Stimulated activated CD4-positive, alpha-beta T cell treated with anti-CD3 and anti-CD28 coated beads, Interleukin-1b, Interleukin-23, amount 100 ng/mL, for 1 hour (primary cell): ENCODE measurements around the gene NCKAP5.

Experiments
- DNase-seq, 2 donors: peaks; one replicate each; pipeline ENCODE4 v3.0.0-alpha.2; 2020; ENCODE audit warnings: low read depth in 2 of 2

NCKAP5 gene

DNA sequence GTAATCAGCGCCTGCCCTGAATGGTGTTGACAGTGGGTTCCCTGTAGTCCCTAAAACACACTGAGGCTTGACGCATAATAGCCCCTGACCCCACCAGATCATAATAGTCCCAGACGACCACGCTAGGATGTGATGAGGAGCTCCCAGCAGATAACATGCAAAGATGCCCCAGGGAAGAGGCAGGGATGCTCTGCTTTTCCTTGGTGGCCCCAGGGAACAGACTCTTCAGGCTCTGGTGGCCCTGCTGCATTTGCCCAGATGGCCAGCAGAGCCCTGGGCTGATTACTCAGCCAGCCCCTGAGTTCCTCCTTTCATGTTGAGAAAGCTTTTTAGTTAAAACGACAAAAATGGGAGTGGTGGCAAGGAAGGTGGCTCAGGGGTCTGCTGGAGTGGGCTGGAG lies 5.9 kb upstream of the NCKAP5 start:
- DNase-seq, result no peak

DNA sequence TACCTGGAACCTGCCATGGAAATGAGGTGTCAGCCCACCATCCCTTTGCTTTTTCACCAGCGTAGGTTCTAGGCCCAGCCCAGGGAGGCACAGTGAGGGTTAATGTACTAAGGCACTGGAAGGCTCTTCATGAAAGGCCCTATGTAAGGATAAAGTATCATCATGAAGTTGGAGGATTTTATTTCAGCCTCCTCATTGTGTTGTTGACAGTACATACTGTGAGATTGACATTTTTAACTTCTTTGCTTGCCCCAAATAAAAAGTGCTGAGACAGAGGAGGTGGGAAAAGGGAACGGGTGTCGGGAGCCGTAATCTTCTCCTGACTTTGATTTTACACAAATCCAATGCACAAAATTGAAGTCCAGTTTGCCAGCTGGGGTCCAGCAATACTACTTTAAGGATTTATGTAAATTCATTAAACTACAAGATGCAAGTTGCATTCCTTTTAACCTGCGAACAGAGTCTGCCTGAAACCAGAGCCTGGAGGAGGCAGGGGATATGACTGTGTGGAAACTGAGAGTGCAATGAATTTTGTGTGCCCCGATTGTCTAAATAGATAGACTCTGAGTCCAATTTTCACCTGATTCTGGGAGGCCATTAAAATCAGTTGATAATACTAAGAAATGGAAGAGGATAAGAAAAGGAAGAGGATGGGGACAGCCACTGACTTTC lies 5.4 kb upstream of the NCKAP5 start:
- no peak for DNase-seq

DNA sequence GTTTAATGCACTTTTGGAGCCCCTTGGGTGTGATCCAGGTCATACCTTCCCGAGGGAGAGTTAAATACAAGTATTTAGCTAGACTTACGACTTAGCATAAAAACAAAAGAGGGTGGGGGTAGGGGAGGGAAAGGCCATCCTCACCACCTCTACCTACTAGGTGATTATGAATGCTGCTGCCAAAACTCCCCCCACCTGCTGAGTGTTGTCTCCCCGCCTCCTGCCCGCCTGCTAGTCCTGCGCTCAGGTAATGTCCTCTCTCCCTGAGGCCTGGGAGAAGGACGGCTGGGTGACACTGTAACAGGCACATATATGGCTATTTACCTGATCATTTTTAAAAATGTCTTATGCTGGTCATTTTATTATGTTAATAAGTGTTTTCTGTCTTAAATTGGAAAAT lies 3.0 kb upstream of the NCKAP5 start:
- no peak for DNase-seq

DNA sequence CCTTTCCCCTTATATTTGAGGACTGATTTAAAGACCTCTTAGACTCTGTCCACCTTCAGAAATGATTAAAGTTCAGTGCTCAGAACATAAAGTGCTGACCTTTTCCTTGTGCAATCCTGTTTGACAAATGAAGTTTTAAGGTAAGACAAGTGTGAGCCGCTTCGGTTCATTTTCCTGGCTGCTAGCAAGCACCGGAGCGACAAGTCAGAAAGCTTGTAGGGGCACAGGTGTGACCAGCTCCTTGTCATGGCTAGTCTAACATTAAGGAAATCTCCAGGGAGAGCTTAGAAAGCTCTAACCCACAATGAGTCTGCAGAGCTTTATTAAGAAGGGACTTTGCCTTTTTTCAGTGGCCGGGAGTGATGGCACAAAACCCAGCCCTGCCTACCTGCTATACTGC lies 2.3 kb upstream of the NCKAP5 start:
- no peak for DNase-seq

DNA sequence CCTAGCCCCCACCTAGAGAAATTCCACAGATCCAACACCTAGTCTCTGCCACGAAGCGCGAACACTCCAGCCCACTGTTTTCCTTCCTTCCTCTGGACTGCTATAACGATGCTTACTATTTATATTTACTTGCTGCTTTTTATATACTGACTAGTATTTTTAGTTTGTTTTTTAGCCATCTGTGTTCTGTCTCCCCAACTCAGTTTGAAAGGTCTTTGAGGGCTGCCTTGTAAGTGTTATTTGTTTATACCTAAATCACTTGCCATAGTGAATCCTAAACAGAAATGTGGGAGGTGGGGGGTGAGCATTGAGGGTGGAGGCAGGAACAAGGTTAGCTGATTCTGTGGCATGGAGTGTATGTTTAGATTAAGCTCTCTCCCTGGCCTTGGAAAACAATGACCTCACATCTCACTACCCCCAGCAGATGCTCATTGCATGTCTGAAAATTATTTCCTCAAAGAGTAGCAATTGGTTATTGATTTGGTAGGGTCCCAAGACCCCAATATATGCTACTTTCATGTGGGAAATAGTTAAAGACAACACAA lies 1.1 kb upstream of the NCKAP5 start:
- DNase-seq, result no peak

DNA sequence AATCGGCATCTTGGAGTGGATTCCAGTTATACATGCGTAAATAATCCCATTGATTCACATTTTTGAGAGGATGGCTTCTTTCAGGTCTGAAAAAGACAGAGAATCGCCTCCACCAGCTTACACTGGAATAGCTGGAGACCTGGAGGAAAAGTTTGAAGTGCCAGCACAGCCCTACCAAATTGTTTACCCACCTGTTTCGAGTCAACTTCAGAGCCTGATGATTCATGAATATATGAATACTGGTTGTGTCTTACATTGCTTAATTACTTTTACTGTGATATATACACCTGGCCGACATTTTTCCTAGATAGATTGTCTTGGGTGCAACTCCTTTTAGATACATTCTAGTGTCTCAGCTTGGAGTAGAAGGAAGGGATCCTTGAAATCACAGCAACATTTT lies 335 bp upstream of the NCKAP5 start:
- DNase-seq, result no peak

DNA sequence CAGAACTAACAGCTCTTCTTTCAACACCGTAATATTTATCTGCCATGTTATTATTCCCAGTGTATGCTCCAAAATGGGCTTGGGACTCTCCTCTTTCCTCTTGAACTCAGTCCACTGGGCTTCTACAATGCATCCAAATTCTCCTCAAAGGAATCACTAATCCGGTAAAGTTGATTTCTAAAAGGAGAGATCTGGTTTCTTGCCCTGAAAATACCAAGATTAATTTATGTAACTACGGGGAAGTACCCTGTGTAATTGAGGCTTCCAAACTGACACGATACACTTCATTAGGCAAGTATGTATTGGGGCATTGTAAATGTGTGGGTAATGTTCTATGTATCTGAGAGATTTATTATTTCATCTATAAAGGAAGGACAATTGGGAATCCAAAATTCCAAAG lies 5.7 kb downstream of the NCKAP5 start:
- no peak for DNase-seq

DNA sequence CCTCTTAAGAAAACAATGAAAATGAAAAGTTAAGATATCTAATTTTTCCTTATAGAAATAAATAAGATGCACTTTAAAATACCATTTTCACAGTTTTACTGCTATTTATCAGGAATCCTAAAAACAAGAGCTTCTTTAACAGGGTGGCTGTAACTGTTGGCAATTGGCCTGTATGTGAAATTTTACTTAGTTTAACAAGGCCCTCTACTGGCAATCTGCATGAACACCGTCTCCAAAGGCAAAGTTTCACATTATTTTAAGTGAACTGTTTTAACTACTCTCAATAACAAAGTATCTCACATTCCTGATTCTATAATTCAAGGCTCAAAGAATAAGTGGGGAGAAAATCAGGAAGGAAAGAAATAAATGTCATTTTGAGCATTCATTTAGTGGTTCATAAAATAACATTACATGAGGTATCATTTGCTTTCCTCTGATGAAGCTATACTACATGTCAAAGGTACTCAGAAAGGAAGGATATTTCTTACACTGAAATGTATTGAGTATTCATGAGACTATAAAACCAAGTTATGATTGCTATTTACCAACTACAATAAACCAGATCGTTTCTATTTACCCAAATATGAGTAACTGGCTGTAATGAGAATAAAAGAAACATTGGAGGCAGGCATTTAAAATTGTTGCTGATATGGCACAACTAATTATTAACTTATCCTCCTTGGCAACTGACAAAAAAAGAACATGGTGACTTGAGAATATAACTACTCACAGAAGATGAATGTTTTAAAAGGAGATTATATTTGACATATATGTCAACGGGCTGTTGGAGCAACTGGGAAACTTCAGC lies 7.0 kb downstream of the NCKAP5 start:
- no peak for DNase-seq

DNA sequence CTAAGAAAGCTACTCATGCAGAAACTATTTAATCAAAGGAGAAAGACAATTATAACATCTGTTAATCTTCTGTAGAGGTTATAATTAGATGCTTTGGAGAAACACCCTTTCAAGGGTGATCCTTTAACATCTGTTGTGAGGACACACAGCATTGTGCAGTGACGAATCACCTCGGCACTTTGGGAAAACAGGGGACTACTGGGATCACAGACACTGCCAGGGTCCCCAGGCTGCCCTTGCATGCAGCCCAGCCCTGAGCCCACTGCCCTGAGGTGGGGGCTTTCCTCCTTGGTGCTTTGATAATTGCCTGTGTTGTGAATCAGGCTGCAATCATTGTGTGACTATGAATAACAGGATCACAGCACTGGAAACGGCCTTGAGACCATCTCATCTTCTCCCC lies 10.6 kb downstream of the NCKAP5 start:
- no peak for DNase-seq

DNA sequence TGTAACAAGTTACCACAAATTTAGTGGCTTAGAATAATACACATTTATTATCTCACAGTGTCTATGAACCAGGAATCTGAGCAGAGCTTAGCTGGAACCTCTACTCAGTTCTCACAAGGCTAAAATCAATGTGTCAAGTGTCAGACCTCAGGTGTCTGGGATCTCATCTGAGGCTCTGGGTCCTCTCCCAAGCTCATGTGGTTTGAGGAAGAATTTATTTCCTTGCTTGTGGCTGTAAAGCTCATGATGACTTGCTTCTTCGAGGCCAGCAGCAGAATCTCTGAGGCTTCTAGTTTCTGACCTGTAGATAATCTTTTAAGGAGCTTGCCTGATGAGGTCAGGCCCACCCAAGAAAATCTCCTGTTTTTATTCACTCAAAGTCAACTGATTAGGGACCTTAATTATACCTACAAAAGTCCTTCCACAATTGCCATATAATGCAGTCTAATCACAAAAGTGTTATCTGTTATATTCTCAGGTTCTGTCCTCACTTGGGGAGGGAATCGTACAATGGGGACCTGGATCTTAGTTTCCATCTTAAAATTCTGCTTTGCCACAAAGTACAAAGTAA lies 14.3 kb downstream of the NCKAP5 start:
- no peak for DNase-seq

DNA sequence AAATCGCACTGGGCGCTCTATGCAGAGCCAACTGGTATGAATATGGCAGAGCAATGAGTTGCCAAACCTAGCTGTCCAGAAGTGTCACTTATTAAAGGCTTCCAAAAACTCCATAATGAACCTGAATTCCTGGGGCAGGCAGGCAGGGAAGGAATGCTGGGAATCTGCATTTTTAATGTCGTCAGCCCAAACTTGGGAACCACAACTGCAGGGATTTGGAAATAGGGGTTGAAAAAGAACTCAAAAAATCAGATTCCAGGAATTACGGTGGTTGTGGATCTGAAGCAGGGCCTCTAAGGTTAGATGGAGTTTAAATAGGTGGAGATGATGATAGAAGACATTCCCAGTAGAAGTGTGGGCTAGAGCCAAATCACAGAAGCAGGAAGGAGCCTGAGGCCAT lies 15.0 kb downstream of the NCKAP5 start:
- DNase-seq, result no peak

DNA sequence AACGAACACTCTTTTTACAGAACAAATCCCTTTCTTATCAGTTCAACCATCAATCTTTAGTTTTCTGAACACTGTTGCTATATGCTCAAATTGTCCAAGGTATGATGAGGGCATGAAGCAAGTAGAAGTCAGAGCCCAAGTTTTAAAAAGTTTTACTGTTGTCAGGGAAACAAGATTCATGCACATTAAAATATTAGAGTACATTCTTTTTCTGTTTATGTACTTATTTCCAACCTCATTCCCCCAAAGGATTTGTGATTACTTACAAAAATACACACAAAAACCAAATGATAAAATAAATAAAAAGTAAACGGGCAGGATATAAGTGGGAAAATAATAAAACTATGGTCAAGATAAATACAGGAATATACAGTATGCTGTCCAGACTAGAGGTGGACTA lies 15.4 kb downstream of the NCKAP5 start:
- no peak for DNase-seq

DNA sequence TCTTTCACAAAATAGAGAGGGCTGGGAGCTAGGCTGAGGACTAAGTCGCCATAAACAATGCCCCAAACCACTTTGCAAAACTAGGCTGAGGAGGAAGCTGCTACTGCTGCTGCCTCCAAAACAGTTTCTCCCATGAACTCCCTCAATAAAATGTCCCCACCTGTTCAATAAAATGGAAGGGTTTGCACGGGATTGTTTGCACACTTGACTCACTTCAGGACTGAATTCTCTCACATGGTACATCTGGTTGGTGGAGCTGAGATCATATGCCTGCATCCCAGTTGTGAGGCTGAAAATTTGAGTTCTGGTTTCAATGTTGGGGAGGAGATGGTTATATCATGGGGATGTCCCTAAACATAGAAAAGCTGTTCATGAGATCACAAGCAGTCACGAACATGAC lies 26.5 kb downstream of the NCKAP5 start:
- no peak for DNase-seq

DNA sequence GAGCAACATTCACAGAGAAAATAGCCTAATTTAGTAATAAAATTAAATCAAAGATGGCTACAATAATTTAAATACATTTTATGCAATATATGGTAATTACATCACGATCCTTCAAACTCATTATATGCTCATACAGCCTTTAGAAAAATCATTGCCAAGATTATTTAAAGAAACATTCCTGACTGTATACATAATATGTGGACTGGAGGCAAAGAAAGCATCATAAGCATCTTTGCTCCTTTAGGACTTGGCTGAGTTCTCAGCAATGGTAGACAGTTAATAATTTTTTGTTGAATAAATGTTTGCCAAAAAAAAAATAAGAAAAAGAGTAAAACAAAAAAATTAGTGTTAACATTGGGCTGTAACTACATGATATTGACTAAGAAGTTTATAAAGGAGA lies 26.9 kb downstream of the NCKAP5 start:
- no peak for DNase-seq

DNA sequence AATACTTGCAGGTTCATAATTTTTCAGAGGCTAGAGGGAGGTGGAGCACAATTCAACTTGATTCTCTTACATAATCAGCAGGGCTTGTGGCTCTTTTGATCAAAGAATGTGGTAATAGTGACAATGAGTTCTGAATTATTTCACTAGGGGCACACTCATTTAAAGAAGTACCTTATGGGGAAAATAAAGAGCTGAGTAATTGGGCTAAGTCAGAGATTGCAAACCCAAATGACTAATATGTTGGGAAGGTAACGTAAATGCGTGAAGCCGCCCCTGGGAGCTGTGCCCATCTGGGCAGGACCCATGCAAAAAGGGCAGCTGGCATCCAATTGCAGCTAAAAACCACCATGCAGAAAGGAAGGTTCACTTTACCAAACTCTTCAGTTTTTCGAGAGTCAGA lies 35.3 kb downstream of the NCKAP5 start:
- no peak for DNase-seq

DNA sequence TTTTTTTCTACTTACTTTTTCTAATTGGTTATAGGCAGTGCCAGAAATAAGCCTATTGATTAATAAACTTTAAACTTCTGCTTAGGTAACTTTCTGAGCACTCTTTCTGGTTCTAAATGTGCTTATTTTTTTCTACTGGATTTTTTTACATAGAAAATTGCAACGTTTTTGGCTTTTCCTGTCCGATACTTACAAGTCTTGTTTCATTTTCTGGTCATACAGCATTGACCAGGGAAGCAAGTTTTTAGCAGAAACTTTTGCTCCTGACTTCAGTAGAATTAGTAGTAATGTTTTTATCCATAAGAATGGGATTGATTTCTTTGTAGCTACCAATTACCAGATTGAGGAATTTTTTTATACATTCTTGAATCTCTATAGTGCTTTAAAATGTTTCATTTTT lies 36.9 kb downstream of the NCKAP5 start:
- DNase-seq, result no peak

DNA sequence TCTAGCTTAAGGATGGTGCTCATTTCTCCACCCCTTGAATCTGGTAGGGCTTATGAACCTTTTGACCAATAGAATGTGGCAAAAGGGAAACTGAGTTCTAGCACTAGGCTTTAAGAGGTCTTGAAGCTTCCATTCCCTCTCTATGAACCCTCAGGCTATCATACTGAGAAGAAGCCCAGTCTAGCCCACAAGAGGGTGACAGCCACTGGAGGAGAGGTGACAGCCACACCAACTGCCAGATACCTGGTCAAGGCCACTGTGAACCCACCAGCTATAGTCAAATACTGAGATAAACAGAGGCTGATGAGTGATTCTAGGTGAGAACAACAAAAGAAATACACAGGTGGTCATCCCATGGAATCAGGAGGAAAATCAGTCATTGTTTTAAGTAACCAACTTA lies 37.6 kb downstream of the NCKAP5 start:
- no peak for DNase-seq

DNA sequence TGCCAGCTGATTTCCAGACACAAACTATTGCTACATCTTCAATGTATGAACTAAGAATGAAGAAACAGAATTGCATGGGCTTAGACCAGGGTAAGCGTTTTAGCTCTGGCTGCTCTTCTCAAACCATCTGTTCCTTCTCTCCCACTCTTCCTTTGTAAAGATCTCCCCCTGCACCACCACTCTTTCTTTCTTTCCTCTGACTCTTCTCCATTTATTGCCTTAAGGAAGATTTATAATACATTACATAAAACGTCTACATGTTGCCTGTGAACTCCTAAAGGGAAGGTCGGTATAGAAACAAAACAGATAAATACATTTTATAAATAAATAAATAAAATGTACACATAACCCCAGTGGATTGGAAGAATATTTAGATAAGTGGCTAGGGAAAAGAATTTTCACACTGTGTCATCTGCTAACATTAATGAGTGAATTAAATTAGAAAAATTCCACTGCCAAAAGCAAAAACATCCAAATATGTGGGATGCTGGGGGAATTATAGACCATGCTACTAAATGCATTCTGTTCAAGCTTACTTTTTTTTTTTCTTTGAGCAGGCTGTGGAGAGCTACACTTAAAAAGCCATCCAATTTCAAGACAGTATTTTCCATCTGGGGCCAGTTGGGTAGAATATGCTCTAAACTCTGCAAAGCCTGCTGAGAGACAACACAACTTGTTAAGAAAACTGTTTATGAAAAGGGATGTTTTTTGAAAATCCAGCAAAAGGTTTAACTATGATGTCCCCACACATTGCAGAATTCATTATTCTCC lies 41.5 kb downstream of the NCKAP5 start:
- no peak for DNase-seq

DNA sequence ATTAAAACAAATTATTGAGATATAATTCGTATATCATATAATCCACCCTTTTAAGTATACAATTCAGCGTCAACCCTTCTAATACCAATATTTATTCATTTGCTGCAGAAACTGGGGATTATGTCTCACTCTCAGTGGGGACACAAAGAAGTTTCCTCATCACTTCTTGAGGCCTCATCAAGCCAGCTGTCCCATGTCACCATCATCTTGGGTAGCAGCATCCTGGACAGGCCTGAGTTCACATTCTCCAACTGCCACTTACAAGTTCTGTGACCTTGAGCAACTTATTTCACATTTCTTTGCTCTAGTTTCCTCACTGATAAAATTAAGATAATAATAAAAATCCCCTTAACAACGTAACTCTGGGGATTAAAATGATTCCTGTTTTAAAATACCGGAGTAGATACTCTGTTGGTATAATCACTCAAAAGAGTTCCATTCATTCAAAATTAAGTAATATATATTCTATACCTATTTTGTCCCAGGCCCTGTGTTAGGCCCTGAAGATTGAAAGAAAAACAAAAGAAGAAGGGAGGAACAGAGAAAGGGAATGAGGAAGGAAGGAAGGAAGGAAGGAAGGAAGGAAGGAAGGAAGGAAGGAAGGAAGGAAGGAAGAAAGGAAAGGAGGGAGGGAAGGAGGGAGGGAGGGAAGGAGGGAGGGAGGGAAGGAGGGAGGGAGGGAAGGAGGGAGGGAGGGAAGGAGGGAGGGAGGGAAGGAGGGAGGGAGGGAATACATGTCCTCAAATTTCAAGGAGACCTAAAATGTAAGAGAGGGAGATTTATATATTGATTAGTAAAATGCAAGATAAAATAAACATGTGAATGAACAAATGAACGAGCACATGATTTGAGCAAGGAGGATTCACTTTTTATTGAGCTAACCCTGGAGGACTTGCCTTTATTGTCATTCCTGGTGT lies 42.4 kb downstream of the NCKAP5 start:
- no peak for DNase-seq

DNA sequence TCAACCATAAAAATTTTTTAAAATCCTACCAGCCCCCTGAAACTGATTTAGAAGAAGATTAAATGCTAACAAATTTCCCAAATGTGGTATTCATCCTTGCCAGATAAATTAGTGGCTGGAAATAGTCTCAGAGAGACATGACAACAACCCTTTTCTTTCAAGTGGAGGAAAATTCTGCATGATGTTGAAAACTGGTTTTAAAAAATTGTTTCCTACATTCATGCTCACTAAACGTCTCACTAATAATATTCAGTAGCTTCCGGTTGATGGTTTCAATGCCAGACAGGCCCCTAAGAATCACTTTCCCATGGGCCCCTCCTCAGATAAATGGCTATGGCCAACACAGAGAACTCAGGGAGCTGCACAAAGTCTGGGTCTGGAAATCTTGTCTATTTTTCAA lies 43.2 kb downstream of the NCKAP5 start:
- DNase-seq, result no peak

DNA sequence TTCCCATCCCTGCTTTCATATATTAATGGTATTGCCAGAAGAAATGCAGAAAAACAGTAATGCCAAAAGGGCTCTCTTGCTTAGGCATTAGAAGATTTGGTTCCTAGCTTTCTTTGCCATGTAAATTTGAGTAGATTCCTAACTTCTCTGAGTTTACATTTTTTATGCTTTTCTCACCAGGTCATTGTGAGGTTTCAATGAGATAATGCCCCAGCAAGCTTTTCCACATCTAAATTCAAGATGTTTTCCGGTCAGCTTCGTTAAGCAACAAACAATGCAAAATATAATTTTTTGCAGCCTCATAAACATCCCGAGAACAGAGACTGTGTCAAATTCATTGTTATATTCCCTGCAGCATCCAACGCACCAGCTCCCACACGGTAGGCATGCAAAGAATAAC lies 44.9 kb downstream of the NCKAP5 start:
- DNase-seq, result no peak
